ENCODE data around the gene TSEN54.

DNA sequence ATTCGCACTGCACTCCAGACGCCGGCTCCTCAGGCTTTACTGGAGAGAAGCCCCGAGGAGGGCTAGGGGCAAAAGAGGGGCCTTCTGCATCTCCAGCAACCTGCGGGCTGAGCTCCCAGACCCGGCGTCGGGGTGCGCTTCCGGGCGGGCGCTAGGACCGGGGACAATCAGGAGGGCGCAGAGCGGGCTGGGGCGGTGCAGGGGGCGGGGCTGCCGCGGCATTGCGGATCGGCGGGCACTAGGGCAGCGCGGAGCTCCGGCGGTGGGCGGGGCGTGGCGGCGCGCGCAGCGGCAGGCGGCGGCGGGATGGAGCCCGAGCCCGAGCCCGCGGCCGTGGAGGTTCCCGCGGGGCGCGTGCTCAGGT lies at the start of gene TSEN54:
- no peak for TF ChIP-seq EZH2 (IDR thresholded peaks at IDR 0.05; ENCODE audit: borderline replicate concordance)
- TF ChIP-seq, protein P1, sequence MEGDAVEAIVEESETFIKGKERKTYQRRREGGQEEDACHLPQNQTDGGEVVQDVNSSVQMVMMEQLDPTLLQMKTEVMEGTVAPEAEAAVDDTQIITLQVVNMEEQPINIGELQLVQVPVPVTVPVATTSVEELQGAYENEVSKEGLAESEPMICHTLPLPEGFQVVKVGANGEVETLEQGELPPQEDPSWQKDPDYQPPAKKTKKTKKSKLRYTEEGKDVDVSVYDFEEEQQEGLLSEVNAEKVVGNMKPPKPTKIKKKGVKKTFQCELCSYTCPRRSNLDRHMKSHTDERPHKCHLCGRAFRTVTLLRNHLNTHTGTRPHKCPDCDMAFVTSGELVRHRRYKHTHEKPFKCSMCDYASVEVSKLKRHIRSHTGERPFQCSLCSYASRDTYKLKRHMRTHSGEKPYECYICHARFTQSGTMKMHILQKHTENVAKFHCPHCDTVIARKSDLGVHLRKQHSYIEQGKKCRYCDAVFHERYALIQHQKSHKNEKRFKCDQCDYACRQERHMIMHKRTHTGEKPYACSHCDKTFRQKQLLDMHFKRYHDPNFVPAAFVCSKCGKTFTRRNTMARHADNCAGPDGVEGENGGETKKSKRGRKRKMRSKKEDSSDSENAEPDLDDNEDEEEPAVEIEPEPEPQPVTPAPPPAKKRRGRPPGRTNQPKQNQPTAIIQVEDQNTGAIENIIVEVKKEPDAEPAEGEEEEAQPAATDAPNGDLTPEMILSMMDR (IDR thresholded peaks at IDR 0.05; ENCODE audit: poor library complexity): no peak

All from hepatocyte (in vitro differentiated cells).